HUES64 (cell line): ENCODE results near the gene ZNF785. TPM values are rescaled to one million over a fixed set of nuclear protein-coding genes. Genes with fewer than 3 reads are reported as not detected.
"Not testable (repeated sequence)": the region's sequence is repeated elsewhere in the genome, so short reads cannot be mapped to it uniquely, and the experiment has no call there.

Experiments
- H3K27ac ChIP-seq: 2 replicates; pipeline ENCODE4 v1.7.0; 2013; ENCODE audit warnings: low read depth, low read length, inconsistent platforms
- H3K27me3 ChIP-seq: 2 replicates; pipeline ENCODE4 v1.6.1; 2013; ENCODE audit warnings: mild to moderate bottlenecking, low read length; ENCODE audit not compliant: insufficient read depth
- H3K36me3 ChIP-seq: 2 replicates; pipeline ENCODE4 v1.6.1; 2013; ENCODE audit warnings: mild to moderate bottlenecking, low read length; ENCODE audit not compliant: insufficient read depth
- H3K4me1 ChIP-seq: 2 replicates; pipeline ENCODE4 v1.6.1; 2013; ENCODE audit warnings: mild to moderate bottlenecking, low read length, moderate library complexity; ENCODE audit not compliant: insufficient read depth
- H3K4me3 ChIP-seq: 2 replicates; pipeline ENCODE4 v1.5.1; 2013; ENCODE audit warnings: mild to moderate bottlenecking, low read length, moderate library complexity
- H3K9ac ChIP-seq: 2 replicates; pipeline ENCODE4 v1.6.1; 2013; ENCODE audit warnings: mild to moderate bottlenecking, low read depth, low read length
- H3K9me3 ChIP-seq: 2 replicates; pipeline ENCODE4 v1.6.1; 2013; ENCODE audit warnings: low read depth, low read length; ENCODE audit not compliant: insufficient read depth
- WGBS: fragments of 150-250, 120-280 bp; methylation state at CpG from one replicate; pipeline ENCODE4 v1.1.7; 2013; ENCODE audit warnings: missing lambda C conversion rate; 5-methylcytosine and 5-hydroxymethylcytosine counted together
- polyA plus RNA-seq, 2 experiments: library from polyadenylated mRNA; stranded (reverse); fragments of 50-300 nt; gene quantifications; one replicate each; pipeline ENCODE4 v1.2.3, GENCODE V29; 2013

The ZNF785 gene
- polyA plus RNA-seq (2013, experiment 1 of 2): 5.2 TPM
- polyA plus RNA-seq (2013, experiment 2 of 2): 6.4 TPM

GRCh38 chr16:30585400-30586191 is at the start of gene ZNF785:
ZNF785 (minus strand) TSS chr16:30585697; CDS start chr16:30585611, 86 bp downstream.
- no peaks in the 10 kb centered on the region for H3K27me3 ChIP-seq
- peaks cover 4% of the 10 kb centered on the region; the same call in 1 of the 2 replicates for H3K4me1 ChIP-seq
- 4% methylated on average over 50 of the region's 50 CpGs for WGBS
- peak within 1 kb of the TSS; percentile 82 for H3K27ac ChIP-seq
- H3K9ac ChIP-seq: peak within 1 kb of the TSS; percentile 93
- H3K9me3 ChIP-seq: no peaks in the 10 kb centered on the region
- H3K4me3 ChIP-seq: peak within 1 kb of the TSS; percentile 71
- peaks cover 40% of the 10 kb centered on the region for H3K36me3 ChIP-seq

- no peaks in the 10 kb centered on the region for H3K27me3 ChIP-seq
- peak overlapping the region; percentile 54 for H3K9ac ChIP-seq
- WGBS: 82% methylated on average over 14 of the region's 17 CpGs
- H3K9me3 ChIP-seq: no peaks in the 10 kb centered on the region
- H3K36me3 ChIP-seq: no peaks in the 10 kb centered on the region; the same call in 1 of the 2 replicates
- 0 out of 2 replicates have a peak, but pooled peaks cover 3% of the 10 kb centered on the region for H3K4me1 ChIP-seq
- H3K27ac ChIP-seq: peak overlapping the region; percentile 65; the same call in 1 of the 2 replicates
- H3K4me3 ChIP-seq: peak overlapping the region; percentile 86
These were observed 48.0 kb upstream of the ZNF785 start for GRCh38 chr16:30633526-30633925.

GRCh38 chr16:30632454-30632853 is 47.0 kb upstream of the ZNF785 start:
- H3K27me3 ChIP-seq, H3K4me1 ChIP-seq, H3K9ac ChIP-seq, H3K4me3 ChIP-seq, H3K36me3 ChIP-seq, H3K9me3 ChIP-seq, H3K27ac ChIP-seq: not testable (repeated sequence)
- WGBS: 92% methylated on average over 5 of the region's 7 CpGs

GRCh38 chr16:30628628-30629540 is 43.4 kb upstream of the ZNF785 start:
- Histone ChIP-seq H3K9ac (no peak overlapping the region), H3K36me3 (no peaks in the 10 kb centered on the region), H3K27me3 (no peaks in the 10 kb centered on the region), H3K9me3 (no peaks in the 10 kb centered on the region), H3K4me3 (no peak overlapping the region), H3K4me1 (no peaks in the 10 kb centered on the region), H3K27ac (no peak overlapping the region)
- 59% methylated on average over 18 of the region's 18 CpGs for WGBS

GRCh38 chr16:30626236-30626635 is 40.7 kb upstream of the ZNF785 start:
- Histone ChIP-seq H3K36me3 (no peaks in the 10 kb centered on the region), H3K4me3 (no peak overlapping the region), H3K27me3 (peaks cover 2% of the 10 kb centered on the region; the same call in 1 of the 2 replicates), H3K27ac (no peak overlapping the region), H3K4me1 (no peaks in the 10 kb centered on the region), H3K9ac (no peak overlapping the region), H3K9me3 (no peaks in the 10 kb centered on the region)
- 96% methylated on average over 9 of the region's 9 CpGs for WGBS

- H3K4me3 ChIP-seq: no peak overlapping the region
- no peaks in the 10 kb centered on the region for H3K4me1 ChIP-seq
- no peak overlapping the region for H3K9ac ChIP-seq
- peaks cover 4% of the 10 kb centered on the region; the same call in 1 of the 2 replicates for H3K27me3 ChIP-seq
- no peaks in the 10 kb centered on the region for H3K9me3 ChIP-seq
- H3K36me3 ChIP-seq: no peaks in the 10 kb centered on the region
- 91% methylated on average over 11 of the region's 11 CpGs for WGBS
- H3K27ac ChIP-seq: no peak overlapping the region
These were observed 38.2 kb upstream of the ZNF785 start for GRCh38 chr16:30623536-30624283.

- Histone ChIP-seq H3K36me3 (no peaks in the 10 kb centered on the region), H3K9me3 (no peaks in the 10 kb centered on the region), H3K4me3 (no peak overlapping the region), H3K27me3 (peaks cover 4% of the 10 kb centered on the region; the same call in 1 of the 2 replicates), H3K9ac (no peak overlapping the region), H3K27ac (no peak overlapping the region), H3K4me1 (no peaks in the 10 kb centered on the region)
- whole genome bisulfite sequencing: 83% methylated on average over 10 of the region's 10 CpGs
These were observed 37.0 kb upstream of the ZNF785 start for GRCh38 chr16:30622455-30623032.

- Histone ChIP-seq H3K9me3 (no peaks in the 10 kb centered on the region), H3K36me3 (no peaks in the 10 kb centered on the region), H3K27me3 (peaks cover 6% of the 10 kb centered on the region; the same call in 1 of the 2 replicates), H3K4me1 (no peaks in the 10 kb centered on the region), H3K9ac (no peak overlapping the region), H3K4me3 (no peak overlapping the region), H3K27ac (no peak overlapping the region)
- 77% methylated on average over 5 of the region's 5 CpGs for WGBS
These were observed 36.3 kb upstream of the ZNF785 start for GRCh38 chr16:30621765-30622164.

GRCh38 chr16:30620169-30620568 is 34.7 kb upstream of the ZNF785 start:
- 69% methylated on average over 3 of the region's 3 CpGs for WGBS

GRCh38 chr16:30619638-30620037 is 34.1 kb upstream of the ZNF785 start:
- Histone ChIP-seq H3K27me3 (peaks cover 6% of the 10 kb centered on the region; the same call in 1 of the 2 replicates), H3K4me3 (no peak overlapping the region), H3K4me1 (no peaks in the 10 kb centered on the region), H3K27ac (no peak overlapping the region), H3K9ac (no peak overlapping the region), H3K36me3 (no peaks in the 10 kb centered on the region), H3K9me3 (no peaks in the 10 kb centered on the region)
- 97% methylated on average over 5 of the region's 5 CpGs for WGBS

More at GRCh38 chr16:30620169-30620568, 34.7 kb upstream of the ZNF785 start:
- Histone ChIP-seq H3K36me3 (no peaks in the 10 kb centered on the region), H3K4me1 (no peaks in the 10 kb centered on the region), H3K27me3 (peaks cover 6% of the 10 kb centered on the region; the same call in 1 of the 2 replicates), H3K4me3 (no peak overlapping the region), H3K9me3 (no peaks in the 10 kb centered on the region), H3K9ac (no peak overlapping the region), H3K27ac (no peak overlapping the region)
